Measurements from ENCODE around the gene TARBP2. TPM values are rescaled to one million over a fixed set of nuclear protein-coding genes. Genes with fewer than 3 reads are reported as not detected.

TARBP2 gene
- total RNA-seq, result 28.6 TPM

DNA sequence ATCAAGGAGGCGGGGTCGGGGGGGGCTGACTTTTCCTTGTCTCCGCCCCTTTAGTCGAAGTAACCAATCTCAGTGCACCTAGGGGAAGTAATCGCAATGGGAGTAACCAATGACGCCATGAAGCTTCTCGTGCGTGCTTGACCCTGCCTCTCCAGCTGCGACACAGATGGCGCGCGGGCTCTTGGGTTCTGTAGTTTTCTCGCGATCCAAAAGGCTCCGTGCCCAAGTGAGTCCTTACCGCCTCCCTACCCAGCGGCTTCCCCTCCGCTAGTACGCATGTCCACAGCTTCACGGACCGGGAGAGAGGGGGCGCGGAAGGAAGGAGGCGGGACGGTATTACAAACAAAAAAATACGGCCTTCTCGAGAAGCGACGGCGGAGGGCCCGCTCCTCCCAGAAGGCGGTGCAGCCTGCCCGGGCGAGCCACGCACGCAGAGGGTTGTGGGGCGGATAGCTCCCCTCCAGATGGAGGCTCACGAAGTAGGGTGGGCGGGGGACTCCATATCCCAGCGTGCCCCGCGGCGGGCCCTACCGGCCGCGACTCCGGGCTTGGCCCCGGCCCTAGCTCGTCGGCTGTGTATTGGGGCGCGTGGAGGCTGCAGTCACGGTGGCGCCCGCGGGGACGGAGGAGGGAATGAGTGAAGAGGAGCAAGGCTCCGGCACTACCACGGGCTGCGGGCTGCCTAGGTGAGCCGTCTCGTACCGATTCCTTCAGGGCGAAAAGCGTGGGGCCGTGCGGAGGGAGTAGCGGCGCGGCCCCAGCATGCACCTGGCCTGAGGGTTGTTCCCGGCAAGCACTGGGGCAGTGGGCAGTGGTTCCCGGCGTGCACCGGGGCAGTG is at the start of gene TARBP2:
Gene TARBP2 (plus strand): TSS at position 508 of the 839 bp plus-strand sequence. CDS start 126 bp downstream, at position 634.

GRCh38 chr12:53451661-53452158 is 49.4 kb upstream of the TARBP2 start, which contains the start of gene PCBP2:
Gene PCBP2 (plus strand): TSS chr12:53452102. CDS start chr12:53454801, 2,699 bp downstream.

GRCh38 chr12:53499266-53500141 is 1.6 kb upstream of the TARBP2 start, which contains the start of gene MAP3K12:
Gene MAP3K12 (minus strand): TSS chr12:53499458. CDS start chr12:53487391, 12,067 bp downstream.

DNA sequence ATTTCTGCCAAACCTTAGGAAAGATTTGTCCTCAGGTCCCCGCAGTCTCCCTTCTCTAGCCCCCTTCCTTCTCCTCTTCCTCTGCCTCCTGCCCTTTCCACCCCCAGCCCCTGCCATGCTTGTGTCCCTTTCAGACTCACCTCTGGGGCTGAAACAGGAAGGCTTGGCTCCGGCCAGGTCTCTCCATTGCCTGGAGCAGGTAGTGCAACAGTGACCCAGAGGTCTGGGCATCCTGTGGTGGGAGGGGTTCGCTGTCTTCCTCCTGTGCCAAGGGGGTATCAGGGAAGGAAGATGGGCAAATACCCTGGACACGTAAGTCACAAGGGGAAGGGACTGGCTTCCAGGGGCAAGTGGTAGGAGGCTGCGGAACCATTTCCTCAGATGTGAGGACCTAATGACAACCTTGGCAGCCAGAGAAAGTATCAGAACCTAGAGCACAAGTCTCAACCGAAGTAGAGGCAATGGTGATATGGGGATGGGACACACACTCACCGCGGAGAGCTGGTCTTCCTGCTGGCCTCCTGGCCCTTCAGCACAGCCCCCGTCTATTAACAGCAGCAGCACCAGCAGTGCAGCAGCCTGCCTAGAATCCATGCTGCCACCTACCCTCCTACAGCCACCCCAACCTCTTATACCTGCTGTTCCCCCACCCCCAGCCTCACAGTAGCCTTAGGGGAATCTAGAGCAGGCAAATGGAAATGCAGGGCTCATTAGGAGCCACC is 6.0 kb downstream of the TARBP2 start, which contains the start of gene NPFF:
Gene NPFF (minus strand): TSS at position 604 of the 722 bp plus-strand sequence. CDS start 10 bp downstream, at position 594.

Other genes with a start within 250 kb of the TARBP2 start
- 6.7 TPM for gene ESPL1, start 233.0 kb upstream of the TARBP2 start, total RNA-seq
- 295 TPM for gene PFDN5, start 205.7 kb upstream of the TARBP2 start, total RNA-seq
- gene MYG1, start 201.6 kb upstream of the TARBP2 start, total RNA-seq, result 36.4 TPM
- gene AAAS, start 179.7 kb upstream of the TARBP2 start, total RNA-seq, result 59.4 TPM
- gene SP7, start 164.9 kb upstream of the TARBP2 start, total RNA-seq, result not detected
- 70.4 TPM for gene SP1, start 121.1 kb upstream of the TARBP2 start, total RNA-seq
- gene AMHR2, start 77.4 kb upstream of the TARBP2 start, total RNA-seq, result 0.71 TPM
- gene PRR13, start 59.5 kb upstream of the TARBP2 start, total RNA-seq, result 13.7 TPM
- 469 TPM for gene PCBP2, start 49.2 kb upstream of the TARBP2 start, total RNA-seq
- 34.0 TPM for gene MAP3K12, start 1.8 kb upstream of the TARBP2 start, total RNA-seq
- gene NPFF, start 6.2 kb downstream of the TARBP2 start, total RNA-seq, result not detected
- gene ATF7, start 125.1 kb downstream of the TARBP2 start, total RNA-seq, result 26.3 TPM
- gene ATP5MC2, start 174.8 kb downstream of the TARBP2 start, total RNA-seq, result 112 TPM
- 168 TPM for gene CALCOCO1, start 226.2 kb downstream of the TARBP2 start, total RNA-seq